IMR-90 (cell line): Measurements from ENCODE around the gene CDK14. TPM values are rescaled to one million over a fixed set of nuclear protein-coding genes. Genes with fewer than 3 reads are reported as not detected.

Source experiments
- ATAC-seq: fragments of 200-7000 bp; cut with Tn5 transposase; 2 replicates; pipeline ENCODE4 v1.9.1; 2020; ENCODE audit warnings: low read depth, mild to moderate bottlenecking, moderate library complexity
- BruUV-seq: library from RNA; stranded (reverse); fragments of 400-500 nt; replicated peaks from 2 replicates; lab custom pipeline; 2021; lab: Mats Ljungman, UMichigan
- CTCF ChIA-PET: fragments of 300-600 bp; formaldehyde crosslinking; extraction: SDS; loops from one replicate; lab custom pipeline; 2021; ENCODE audit warnings: antibody characterized with exemption; lab: Yijun Ruan, JAX
- POLR2A ChIA-PET: fragments of 300-600 bp; sonication (Branson Sonifier 250); formaldehyde crosslinking; loops from one replicate; lab custom pipeline; 2022; ENCODE audit warnings: antibody characterized with exemption; ENCODE audit not compliant: unreplicated experiment; lab: Charles Lee
- DNase-seq: peaks from one replicate; pipeline ENCODE4 v3.0.0; 2013
- H2AFZ ChIP-seq: replicated peaks from 2 replicates; pipeline ENCODE3; 2013; ENCODE audit warnings: low read length, mild to moderate bottlenecking; ENCODE audit not compliant: poor library complexity
- H2AK5ac ChIP-seq: 2 replicates; pipeline ENCODE4 v1.6.1; 2013; ENCODE audit warnings: low read depth, low read length, inconsistent platforms
- H2AK9ac ChIP-seq: replicated peaks from 2 replicates; pipeline ENCODE3; 2013; ENCODE audit warnings: mild to moderate bottlenecking, low read depth, low read length, moderate library complexity; ENCODE audit not compliant: poor library complexity
- H2BK120ac ChIP-seq: 2 replicates; pipeline ENCODE4 v1.6.1; 2013; ENCODE audit warnings: low read depth, low read length, inconsistent platforms
- H2BK15ac ChIP-seq: 3 replicates; pipeline ENCODE4 v1.6.1; 2013; ENCODE audit warnings: low read depth, low read length, inconsistent platforms
- H2BK20ac ChIP-seq: 2 replicates; pipeline ENCODE4 v1.6.1; 2013; ENCODE audit warnings: low read depth, mild to moderate bottlenecking, inconsistent platforms, low read length, moderate library complexity
- H2BK5ac ChIP-seq: 2 replicates; pipeline ENCODE4 v1.6.1; 2013; ENCODE audit warnings: mild to moderate bottlenecking, low read depth, low read length, inconsistent platforms; ENCODE audit not compliant: poor library complexity, severe bottlenecking
- H3K14ac ChIP-seq: replicated peaks from 2 replicates; pipeline ENCODE4 v1.6.1; 2013; ENCODE audit warnings: low read depth, low read length, inconsistent platforms
- H3K18ac ChIP-seq: 2 replicates; pipeline ENCODE4 v1.6.1; 2013; ENCODE audit warnings: low read depth, low read length, control low read depth
- H3K23ac ChIP-seq: 2 replicates; pipeline ENCODE4 v1.6.1; 2013; ENCODE audit warnings: low read depth, low read length, inconsistent platforms
- H3K27ac ChIP-seq: 2 replicates; pipeline ENCODE4 v1.5.1; 2013; ENCODE audit warnings: mild to moderate bottlenecking, control low read depth, low read length; ENCODE audit not compliant: insufficient read depth
- H3K27me3 ChIP-seq: 2 replicates; pipeline ENCODE4 v1.6.1; 2013; ENCODE audit warnings: low read length; ENCODE audit not compliant: control insufficient read depth, insufficient read depth
- H3K36me3 ChIP-seq: 2 replicates; pipeline ENCODE4 v1.6.1; 2013; ENCODE audit warnings: low read length, mixed read lengths; ENCODE audit not compliant: control insufficient read depth, insufficient read depth
- H3K4ac ChIP-seq: 2 replicates; pipeline ENCODE4 v1.6.1; 2013; ENCODE audit warnings: low read depth, low read length, inconsistent platforms
- H3K4me1 ChIP-seq: 2 replicates; pipeline ENCODE4 v1.6.1; 2013; ENCODE audit warnings: low read length, mixed read lengths; ENCODE audit not compliant: control insufficient read depth, insufficient read depth
- H3K4me2 ChIP-seq: 2 replicates; pipeline ENCODE4 v1.6.1; 2013; ENCODE audit warnings: low read depth, mild to moderate bottlenecking, control low read depth, low read length, moderate library complexity
- H3K4me3 ChIP-seq: 2 replicates; pipeline ENCODE4 v1.5.1; 2013; ENCODE audit warnings: low read depth, mild to moderate bottlenecking, control low read depth, low read length, moderate library complexity; ENCODE audit not compliant: insufficient read depth
- H3K56ac ChIP-seq: 2 replicates; pipeline ENCODE4 v1.6.1; 2013; ENCODE audit warnings: low read length, inconsistent platforms; ENCODE audit not compliant: insufficient read depth; ENCODE audit errors: extremely low read depth
- H3K79me1 ChIP-seq, 2 experiments: 2 replicates each; pipeline ENCODE4 v1.6.1; 2013; ENCODE audit warnings: low read length in 2 of 2, inconsistent platforms in 1 of 2, low read depth in 1 of 2
- H3K9ac ChIP-seq: 2 replicates; pipeline ENCODE4 v1.6.1; 2013; ENCODE audit warnings: low read depth, low read length, control low read depth
- H3K9me1 ChIP-seq: 2 replicates; pipeline ENCODE4 v1.6.1; 2013; ENCODE audit warnings: low read length, inconsistent platforms; ENCODE audit not compliant: insufficient read depth
- H3K9me3 ChIP-seq: 2 replicates; pipeline ENCODE4 v1.6.1; 2013; ENCODE audit warnings: low read length; ENCODE audit not compliant: control insufficient read depth, insufficient read depth
- H4K20me1 ChIP-seq: 2 replicates; pipeline ENCODE4 v1.6.1; 2013; ENCODE audit warnings: low read length, inconsistent platforms; ENCODE audit not compliant: insufficient read depth
- H4K5ac ChIP-seq: 2 replicates; pipeline ENCODE4 v1.6.1; 2013; ENCODE audit warnings: mild to moderate bottlenecking, low read depth, low read length, control low read depth
- H4K8ac ChIP-seq, 2 experiments: 2 replicates each; pipeline ENCODE4 v1.6.1; 2013; ENCODE audit warnings: low read depth in 2 of 2, low read length in 2 of 2, control low read depth in 1 of 2, inconsistent platforms in 1 of 2
- H4K91ac ChIP-seq: 2 replicates; pipeline ENCODE4 v1.6.1; 2013; ENCODE audit warnings: low read depth, low read length, inconsistent platforms; ENCODE audit not compliant: insufficient read depth
- MAFK ChIP-seq: IDR thresholded peaks from 2 replicates; pipeline ENCODE4 v1.6.1; 2012; ENCODE audit warnings: low read depth, low read length, improper control_type of control experiment
- RAD21 ChIP-seq: IDR thresholded peaks from 2 replicates; pipeline ENCODE4 v1.6.1; 2012; ENCODE audit warnings: low read length, improper control_type of control experiment
- RCOR1 ChIP-seq: IDR thresholded peaks from 2 replicates; pipeline ENCODE4 v1.6.1; 2012; ENCODE audit warnings: mild to moderate bottlenecking, low read length, improper control_type of control experiment; ENCODE audit not compliant: insufficient replicate concordance
- USF2 ChIP-seq: fragments of 150-350 bp; IDR thresholded peaks from 2 replicates; pipeline ENCODE4 v1.6.1; 2017; ENCODE audit warnings: mild to moderate bottlenecking, antibody characterized with exemption, low read length, low read depth
- WGBS, 2 experiments: methylation state at CpG; one replicate each; pipeline versions ENCODE4 v1.1.5 to v1.1.7; 2013; ENCODE audit warnings: missing lambda C conversion rate in 2 of 2; ENCODE audit not compliant: insufficient read length in 1 of 2; ENCODE audit errors: extremely low coverage in 2 of 2; 5-methylcytosine and 5-hydroxymethylcytosine counted together
- dilution Hi-C: fragments of 300-500 bp; cut with HindIII; formaldehyde crosslinking; loops from one replicate; pipeline ENCODE4 v1.14.3; 2018; ENCODE audit warnings: low sequenced_read_pairs; ENCODE audit not compliant: unreplicated experiment
- in situ Hi-C: fragments of 300-500 bp; cut with MboI; formaldehyde crosslinking; loops from 3 replicates; pipeline ENCODE4 v1.14.3; 2019; ENCODE audit warnings: low sequenced_read_pairs, inconsistent platforms, mixed read lengths
- intact Hi-C: fragments of 100-400 bp; cut with micrococcal nuclease; formaldehyde crosslinking; loops from 2 replicates; pipeline ENCODE4 v1.10.0; 2022
- polyA plus RNA-seq, 3 experiments: library from polyadenylated mRNA; depleted of rRNA; stranded (reverse); fragments of >200 nt; gene quantifications; 2 replicates each; pipeline ENCODE4 v1.2.3, GENCODE V29; 2012; ENCODE audit warnings: low replicate concordance in 1 of 3
- total RNA-seq: library from RNA; depleted of rRNA; stranded (reverse); fragments of >200 nt; gene quantifications from 2 replicates; pipeline ENCODE4 v1.2.3, GENCODE V29; 2012

Gene CDK14
- total and polyA plus RNA-seq, 2 of the 4 experiments (the other 2 are of a cell fraction) = 10.1 to 29.6 TPM

DNA sequence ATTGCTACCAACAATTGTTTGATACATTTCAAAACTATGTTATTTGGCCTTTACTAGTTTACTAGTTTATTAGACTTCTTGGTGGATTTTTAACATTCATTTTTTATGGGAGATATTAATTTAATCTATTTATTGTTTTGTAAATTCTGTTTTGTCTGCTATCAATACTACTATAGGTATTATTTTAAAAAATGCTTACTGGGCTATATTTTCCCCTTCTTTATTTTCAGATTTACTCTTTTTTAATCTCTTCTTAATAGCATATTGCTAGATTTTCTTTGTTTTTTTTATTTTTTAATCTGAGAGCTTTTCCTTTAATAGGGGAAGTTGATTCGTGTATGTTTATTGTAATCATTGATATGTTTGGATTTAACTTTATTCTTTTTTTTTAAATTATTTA lies 147.5 kb downstream of the CDK14 start:
- Histone ChIP-seq H4K8ac (no peak overlapping the region), H4K91ac (no peak overlapping the region), H3K9me3 (no peaks in the 10 kb centered on the region), H3K4me2 (no peak overlapping the region), H2AK9ac (no peak overlapping the region), H3K27me3 (no peaks in the 10 kb centered on the region), H3K4me1 (no peaks in the 10 kb centered on the region), H2BK15ac (no peak overlapping the region), H3K36me3 (no peaks in the 10 kb centered on the region), H3K56ac (no peak overlapping the region), H2BK20ac (no peak overlapping the region), H3K79me1 (peaks cover 0 to 3% of the 10 kb centered on the region in 2 experiments; a peak in 2 of 4 replicates), H3K23ac (no peak overlapping the region), H3K4ac (no peak overlapping the region), H3K27ac (no peak overlapping the region), H3K14ac (no peak overlapping the region), H2AFZ (no peak overlapping the region), H3K4me3 (no peak overlapping the region), H4K5ac (no peak overlapping the region), H4K20me1 (no peaks in the 10 kb centered on the region), H2BK120ac (no peak overlapping the region), H2AK5ac (no peak overlapping the region), H2BK5ac (no peak overlapping the region), H3K9me1 (no peaks in the 10 kb centered on the region), H3K9ac (no peak overlapping the region), H3K18ac (no peak overlapping the region)
- in situ Hi-C loops = no loop called here
- BruUV-seq = no TSS peak
- dilution Hi-C loops = no loop called here
- DNase-seq = no peak
- TF ChIP-seq RCOR1 (no peak), MAFK (peak; percentile 66), USF2 (no peak), RAD21 (no peak)
- POLR2A ChIA-PET = no interaction called here
- CTCF ChIA-PET = no interaction called here
- no CpG with 5 or more reads among the region's 1 CpG for WGBS, 2 experiments
- ATAC-seq = no peak
- intact Hi-C loops = no loop called here
